ENCODE data around the gene FOXO1.
"Not testable (repeated sequence)": the region's sequence is repeated elsewhere in the genome, so short reads cannot be mapped to it uniquely, and the experiment has no call there.

The FOXO1 gene

GRCh38 chr13:40666045-40666932 is at the start of gene FOXO1:
Gene FOXO1 (minus strand): TSS chr13:40666641. CDS start chr13:40666212, 429 bp downstream.
- peak; percentile 86 for DNase-seq

DNA sequence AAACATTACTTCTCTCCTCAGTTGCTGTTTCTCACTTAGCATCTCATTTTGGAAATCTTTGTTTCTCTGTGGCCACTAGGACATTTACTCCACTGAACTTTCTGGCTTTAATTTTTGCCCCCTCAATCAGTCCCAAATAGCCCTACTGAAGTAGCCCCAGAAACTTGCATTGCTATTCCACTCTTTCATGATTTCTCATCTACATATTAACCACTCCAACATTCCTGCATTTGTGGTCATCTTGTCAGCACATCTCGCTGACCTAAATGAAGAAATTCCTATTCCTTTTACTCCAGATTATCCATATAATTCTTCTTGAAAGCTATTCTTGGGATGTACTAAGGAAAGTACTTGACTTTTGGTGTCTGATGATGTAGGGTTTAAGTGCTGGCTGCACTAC is 48.0 kb upstream of the FOXO1 start:
- DNase-seq: not testable (repeated sequence)

DNA sequence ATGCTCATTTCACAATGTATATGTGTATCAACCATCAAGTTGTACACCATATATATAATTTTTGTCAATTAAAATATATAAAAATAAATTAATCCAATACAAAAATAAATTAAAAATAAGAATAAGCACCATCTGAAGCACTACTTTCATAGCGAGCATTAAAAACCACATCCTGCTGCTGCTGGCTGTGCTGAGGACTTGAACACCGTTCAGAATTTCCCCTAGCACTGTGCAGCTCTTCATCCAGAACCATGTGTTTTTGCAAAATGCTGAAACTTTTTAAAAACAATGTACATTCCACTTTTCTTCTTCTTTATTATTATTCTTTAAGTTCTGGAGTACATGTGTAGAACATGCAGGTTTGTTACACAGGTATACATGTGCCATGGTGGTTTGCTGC is 40.0 kb upstream of the FOXO1 start:
- no peak for DNase-seq

DNA sequence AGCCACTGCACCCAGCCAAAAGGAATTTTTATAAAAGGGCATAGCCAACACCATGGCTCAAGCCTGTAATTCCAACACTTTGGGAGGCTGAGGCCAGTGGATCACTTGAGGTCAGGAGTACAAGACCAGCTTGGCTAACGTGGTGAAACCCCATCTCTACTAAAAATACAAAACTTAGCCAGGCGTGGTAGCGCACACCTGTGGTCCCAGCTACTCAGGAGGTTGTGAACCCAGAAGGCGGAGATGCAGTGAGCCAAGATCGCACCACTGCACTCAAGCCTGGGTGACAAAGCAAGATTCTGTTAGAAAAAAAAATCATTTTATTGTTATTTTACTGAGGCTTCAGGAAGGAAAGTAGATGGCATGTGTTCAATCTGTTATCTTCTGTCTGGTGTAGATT is 31.3 kb upstream of the FOXO1 start:
- no peak for DNase-seq

DNA sequence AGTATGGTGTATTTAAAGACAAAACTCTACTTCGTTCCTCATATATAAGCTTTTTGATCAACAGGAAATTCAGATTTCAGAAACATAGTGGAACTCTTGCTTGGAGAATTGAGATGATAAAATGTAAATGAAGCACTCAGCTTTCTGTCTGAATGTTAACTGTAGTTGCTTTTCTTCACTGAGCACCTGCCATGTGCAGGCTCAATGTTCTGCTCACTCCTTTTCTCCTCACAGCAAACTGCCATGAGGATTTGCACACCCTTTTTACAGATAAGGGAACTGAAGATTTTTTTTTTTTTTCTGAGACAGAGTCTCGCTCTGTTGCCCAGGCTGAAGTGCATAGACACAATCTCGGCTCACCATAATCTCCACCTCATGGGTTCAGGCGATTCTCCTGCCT is 28.0 kb upstream of the FOXO1 start:
- no peak for DNase-seq

GRCh38 chr13:40692946-40693345 is 26.5 kb upstream of the FOXO1 start:
- DNase-seq: peak; percentile 24

- no peak for DNase-seq
Measured at GRCh38 chr13:40688781-40689180, 22.3 kb upstream of the FOXO1 start.

DNA sequence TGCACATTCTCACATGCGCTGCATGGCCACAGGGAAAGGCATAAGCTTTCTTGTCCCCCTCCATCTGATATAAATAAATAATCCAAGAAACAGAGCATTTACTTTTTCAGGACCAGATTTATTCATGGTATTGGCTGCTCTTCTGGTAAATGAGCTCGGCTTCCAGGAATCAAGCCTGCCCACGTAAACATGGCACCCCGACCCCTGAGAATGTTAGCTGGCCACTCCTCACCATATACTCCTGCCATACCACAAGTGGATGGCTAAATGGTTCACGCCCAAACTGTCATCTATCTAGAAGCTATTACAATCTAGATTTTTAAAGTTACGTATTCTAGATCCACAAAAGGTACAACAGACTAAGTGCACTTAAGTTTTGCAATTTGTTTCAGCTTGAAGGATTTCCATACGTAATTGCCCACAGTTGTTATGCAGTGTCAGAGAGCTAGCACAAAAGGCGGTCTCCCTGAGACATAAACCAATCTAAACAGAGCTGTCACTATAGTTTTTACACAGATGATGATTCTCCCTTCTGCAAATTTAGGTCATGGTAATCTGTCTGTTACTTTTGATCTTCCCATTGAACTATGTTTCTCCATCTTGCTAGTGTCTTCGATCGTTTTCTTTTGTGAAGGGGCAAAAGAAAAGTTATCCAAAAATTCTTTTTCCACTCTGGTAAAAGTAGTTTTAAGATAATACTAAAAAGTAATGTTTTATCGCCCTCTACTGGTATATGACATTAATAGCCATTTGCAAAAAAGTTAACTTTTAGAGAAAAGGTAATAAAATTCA is 16.2 kb upstream of the FOXO1 start:
- DNase-seq: peak; percentile 27

GRCh38 chr13:40681341-40682146 is 15.1 kb upstream of the FOXO1 start:
- DNase-seq: no peak

GRCh38 chr13:40680659-40681323 is 14.3 kb upstream of the FOXO1 start:
- DNase-seq: no peak

GRCh38 chr13:40679480-40679985 is 13.1 kb upstream of the FOXO1 start:
- no peak for DNase-seq

GRCh38 chr13:40677064-40677463 is 10.6 kb upstream of the FOXO1 start:
- no peak for DNase-seq

GRCh38 chr13:40676007-40676406 is 9.6 kb upstream of the FOXO1 start:
- no peak for DNase-seq

DNA sequence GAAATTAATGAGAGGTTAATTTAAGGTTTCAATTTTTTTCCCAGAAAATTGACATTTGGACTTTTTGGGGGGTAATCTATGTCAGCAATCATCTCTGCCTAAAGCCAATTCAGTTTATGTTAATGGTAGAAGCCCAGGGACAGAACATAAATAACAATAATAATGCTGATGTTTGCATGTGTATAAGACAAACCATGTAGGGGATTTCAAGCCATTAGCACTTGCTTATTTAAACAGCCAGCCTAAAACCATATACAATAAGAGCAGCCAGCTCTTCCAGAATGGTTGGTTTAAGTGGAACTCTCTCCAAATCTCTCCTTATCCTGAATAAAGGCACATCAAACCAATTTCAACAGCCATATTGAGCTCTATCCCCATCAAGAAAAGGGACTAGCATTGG is 7.0 kb upstream of the FOXO1 start:
- no peak for DNase-seq

GRCh38 chr13:40672765-40673397 is 6.4 kb upstream of the FOXO1 start:
- DNase-seq: peak; percentile 43

GRCh38 chr13:40671956-40672764 is 5.7 kb upstream of the FOXO1 start:
- peak; percentile 84 for DNase-seq

DNA sequence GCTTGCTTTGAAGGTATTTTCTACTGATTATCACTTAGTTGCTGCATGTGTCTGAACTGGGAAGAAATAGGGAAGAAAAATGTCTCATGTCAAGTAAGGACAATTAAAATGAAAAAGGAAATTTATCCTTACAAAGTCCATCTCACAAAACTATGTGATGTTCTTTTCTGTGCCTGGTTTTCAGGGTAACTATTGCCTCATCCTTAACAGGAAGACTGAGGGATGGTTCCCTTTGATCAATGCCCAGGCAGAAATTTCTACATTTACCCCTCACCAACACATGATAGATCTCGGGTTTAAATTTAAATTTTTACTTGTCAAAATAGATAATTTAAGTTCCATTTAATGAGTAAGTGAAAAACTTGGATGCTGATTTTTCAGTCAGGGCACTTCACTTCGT is 3.9 kb upstream of the FOXO1 start:
- no peak for DNase-seq

DNA sequence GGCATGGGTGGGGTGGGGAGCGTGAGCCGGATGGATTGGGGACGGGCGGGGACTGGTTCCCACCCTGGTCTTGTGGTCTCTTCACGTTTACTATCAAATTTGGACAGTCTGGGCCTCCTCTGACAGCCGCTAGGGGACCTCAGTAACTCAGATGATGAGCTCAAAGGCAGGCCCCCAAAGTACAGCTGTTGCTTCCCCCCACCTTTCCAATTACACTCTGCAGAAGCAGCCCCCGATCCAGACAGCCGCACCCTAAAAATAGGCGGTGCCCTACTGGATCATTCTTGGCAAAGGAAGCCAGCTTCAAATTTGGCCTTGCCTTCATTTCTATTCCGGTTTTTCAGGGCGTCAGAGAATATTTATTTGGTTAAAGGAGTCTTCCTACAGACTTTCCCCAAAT is 1.9 kb upstream of the FOXO1 start:
- no peak for DNase-seq

GRCh38 chr13:40667622-40667978 is 1.2 kb upstream of the FOXO1 start:
- DNase-seq: no peak

DNA sequence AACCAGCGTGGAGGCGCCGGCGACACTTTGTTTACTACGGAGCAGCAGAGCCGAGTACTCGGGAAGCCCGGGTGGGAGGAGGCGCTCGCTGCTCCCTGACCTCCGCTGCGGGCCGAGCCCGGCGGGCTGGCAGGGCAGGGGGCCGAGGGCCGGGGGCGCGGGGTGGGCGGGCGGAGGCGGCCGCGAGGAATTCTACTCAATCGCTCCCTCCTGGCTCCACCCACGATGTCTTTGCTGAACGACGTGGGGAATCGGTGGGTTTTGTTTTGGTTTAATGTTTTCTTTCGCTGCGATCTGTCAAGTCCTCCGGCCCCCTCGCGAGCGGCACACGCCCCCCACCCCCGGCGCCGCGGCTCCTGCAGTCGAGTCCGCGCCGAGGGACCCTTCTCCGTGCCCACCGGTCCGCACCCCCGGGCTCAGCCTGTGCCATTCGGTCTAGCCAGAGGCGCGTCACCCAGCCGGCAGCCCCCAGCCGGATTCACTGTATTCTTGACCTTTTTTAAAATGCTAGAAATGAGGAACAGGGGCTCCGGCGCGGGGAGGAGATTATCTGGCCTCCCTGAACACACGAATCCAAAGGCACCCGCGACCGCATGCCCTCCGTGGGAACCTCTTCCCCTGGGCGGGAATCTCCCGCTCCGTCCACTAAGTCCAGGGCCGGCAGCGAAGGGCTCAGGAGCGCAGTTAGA is 636 bp upstream of the FOXO1 start:
- no peak for DNase-seq
